ENCODE data around the gene JDP2.

The JDP2 gene

GRCh38 chr14:75446447-75446846, 18.6 kb downstream of the JDP2 start:
- Histone ChIP-seq H3K36me3 (ENCODE audit: low read length) (peaks cover 30% of the 10 kb centered on the region; the same call in 1 of the 2 replicates), H3K9ac (ENCODE audit: low read length) (no peak overlapping the region), H3K27me3 (ENCODE audit: low read length) (no peaks in the 10 kb centered on the region), H3K9me2 (replicated peaks; ENCODE audit: insufficient read depth, low read length) (no peaks in the 10 kb centered on the region), H4K20me1 (ENCODE audit: low read depth, low read length) (no peaks in the 10 kb centered on the region; the same call in 1 of the 2 replicates), H3K4me2 (ENCODE audit: low read depth, low read length, poor library complexity, severe bottlenecking) (no peak overlapping the region), H3K4me3 (ENCODE audit: insufficient read depth, low read length, poor library complexity, severe bottlenecking) (no peak overlapping the region), H3K9me3 (ENCODE audit: insufficient read depth, low read length) (no peaks in the 10 kb centered on the region), H3K27ac (ENCODE audit: low read depth, low read length) (no peak overlapping the region), H2AFZ (ENCODE audit: low read depth, low read length, severe bottlenecking) (no peak overlapping the region), H3K79me2 (ENCODE audit: insufficient read depth, low read length) (peaks cover 88% of the 10 kb centered on the region), H3F3A (ENCODE audit: insufficient read depth) (peaks cover 13% of the 10 kb centered on the region; the same call in 1 of the 2 replicates)
- TF ChIP-seq, protein P1, sequence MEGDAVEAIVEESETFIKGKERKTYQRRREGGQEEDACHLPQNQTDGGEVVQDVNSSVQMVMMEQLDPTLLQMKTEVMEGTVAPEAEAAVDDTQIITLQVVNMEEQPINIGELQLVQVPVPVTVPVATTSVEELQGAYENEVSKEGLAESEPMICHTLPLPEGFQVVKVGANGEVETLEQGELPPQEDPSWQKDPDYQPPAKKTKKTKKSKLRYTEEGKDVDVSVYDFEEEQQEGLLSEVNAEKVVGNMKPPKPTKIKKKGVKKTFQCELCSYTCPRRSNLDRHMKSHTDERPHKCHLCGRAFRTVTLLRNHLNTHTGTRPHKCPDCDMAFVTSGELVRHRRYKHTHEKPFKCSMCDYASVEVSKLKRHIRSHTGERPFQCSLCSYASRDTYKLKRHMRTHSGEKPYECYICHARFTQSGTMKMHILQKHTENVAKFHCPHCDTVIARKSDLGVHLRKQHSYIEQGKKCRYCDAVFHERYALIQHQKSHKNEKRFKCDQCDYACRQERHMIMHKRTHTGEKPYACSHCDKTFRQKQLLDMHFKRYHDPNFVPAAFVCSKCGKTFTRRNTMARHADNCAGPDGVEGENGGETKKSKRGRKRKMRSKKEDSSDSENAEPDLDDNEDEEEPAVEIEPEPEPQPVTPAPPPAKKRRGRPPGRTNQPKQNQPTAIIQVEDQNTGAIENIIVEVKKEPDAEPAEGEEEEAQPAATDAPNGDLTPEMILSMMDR (IDR thresholded peaks at IDR 0.05; ENCODE audit: insufficient read depth, low read length, poor library complexity, severe bottlenecking) = no peak
- no peak for TF ChIP-seq EZH2phosphoT487 (conservative IDR thresholded peaks at IDR 0.05; ENCODE audit: low read length)

- H3K4me2 ChIP-seq (ENCODE audit: low read depth, low read length, poor library complexity, severe bottlenecking) = no peak overlapping the region
- no peak overlapping the region for H3K4me3 ChIP-seq (ENCODE audit: insufficient read depth, low read length, poor library complexity, severe bottlenecking)
- H3K27ac ChIP-seq (ENCODE audit: low read depth, low read length) = no peak overlapping the region
- peaks cover 20% of the 10 kb centered on the region; the same call in 1 of the 2 replicates for H3K36me3 ChIP-seq (ENCODE audit: low read length)
- peaks cover 12% of the 10 kb centered on the region; the same call in 1 of the 2 replicates for H3F3A ChIP-seq (ENCODE audit: insufficient read depth)
- TF ChIP-seq EZH2phosphoT487 (conservative IDR thresholded peaks at IDR 0.05; ENCODE audit: low read length) = no peak
- TF ChIP-seq, protein P1 (IDR thresholded peaks at IDR 0.05; ENCODE audit: insufficient read depth, low read length, poor library complexity, severe bottlenecking) = no peak
- H2AFZ ChIP-seq (ENCODE audit: low read depth, low read length, severe bottlenecking) = no peak overlapping the region
- H3K9ac ChIP-seq (ENCODE audit: low read length) = no peak overlapping the region
- H3K9me3 ChIP-seq (ENCODE audit: insufficient read depth, low read length) = no peaks in the 10 kb centered on the region
- H3K79me2 ChIP-seq (ENCODE audit: insufficient read depth, low read length) = peaks cover 79% of the 10 kb centered on the region
- H3K27me3 ChIP-seq (ENCODE audit: low read length) = no peaks in the 10 kb centered on the region
- H3K9me2 ChIP-seq (replicated peaks; ENCODE audit: insufficient read depth, low read length) = no peaks in the 10 kb centered on the region
- H4K20me1 ChIP-seq (ENCODE audit: low read depth, low read length) = no peaks in the 10 kb centered on the region; the same call in 1 of the 2 replicates
Observed at GRCh38 chr14:75448209-75448608, 20.4 kb downstream of the JDP2 start.

- Histone ChIP-seq H3K27me3 (ENCODE audit: low read length) (no peaks in the 10 kb centered on the region), H3K27ac (ENCODE audit: low read depth, low read length) (no peak overlapping the region), H3K36me3 (ENCODE audit: low read length) (peaks cover 20% of the 10 kb centered on the region; the same call in 1 of the 2 replicates), H3K9me2 (replicated peaks; ENCODE audit: insufficient read depth, low read length) (no peaks in the 10 kb centered on the region), H3K79me2 (ENCODE audit: insufficient read depth, low read length) (peaks cover 81% of the 10 kb centered on the region), H3F3A (ENCODE audit: insufficient read depth) (0 out of 2 replicates have a peak, but pooled peaks cover 8% of the 10 kb centered on the region), H2AFZ (ENCODE audit: low read depth, low read length, severe bottlenecking) (no peak overlapping the region), H3K9ac (ENCODE audit: low read length) (no peak overlapping the region), H3K4me2 (ENCODE audit: low read depth, low read length, poor library complexity, severe bottlenecking) (no peak overlapping the region), H3K4me3 (ENCODE audit: insufficient read depth, low read length, poor library complexity, severe bottlenecking) (no peak overlapping the region), H4K20me1 (ENCODE audit: low read depth, low read length) (no peaks in the 10 kb centered on the region; the same call in 1 of the 2 replicates), H3K9me3 (ENCODE audit: insufficient read depth, low read length) (no peaks in the 10 kb centered on the region)
- TF ChIP-seq, protein P1 (IDR thresholded peaks at IDR 0.05; ENCODE audit: insufficient read depth, low read length, poor library complexity, severe bottlenecking) = no peak
- no peak for TF ChIP-seq EZH2phosphoT487 (conservative IDR thresholded peaks at IDR 0.05; ENCODE audit: low read length)
Observed at GRCh38 chr14:75449036-75449435, 21.2 kb downstream of the JDP2 start.

Data from SU-DHL-6 (cell line).